Measurements from ENCODE around the gene SPDYE18.
"Not testable (repeated sequence)": the region's sequence is repeated elsewhere in the genome, so short reads cannot be mapped to it uniquely, and the experiment has no call there.

DNA sequence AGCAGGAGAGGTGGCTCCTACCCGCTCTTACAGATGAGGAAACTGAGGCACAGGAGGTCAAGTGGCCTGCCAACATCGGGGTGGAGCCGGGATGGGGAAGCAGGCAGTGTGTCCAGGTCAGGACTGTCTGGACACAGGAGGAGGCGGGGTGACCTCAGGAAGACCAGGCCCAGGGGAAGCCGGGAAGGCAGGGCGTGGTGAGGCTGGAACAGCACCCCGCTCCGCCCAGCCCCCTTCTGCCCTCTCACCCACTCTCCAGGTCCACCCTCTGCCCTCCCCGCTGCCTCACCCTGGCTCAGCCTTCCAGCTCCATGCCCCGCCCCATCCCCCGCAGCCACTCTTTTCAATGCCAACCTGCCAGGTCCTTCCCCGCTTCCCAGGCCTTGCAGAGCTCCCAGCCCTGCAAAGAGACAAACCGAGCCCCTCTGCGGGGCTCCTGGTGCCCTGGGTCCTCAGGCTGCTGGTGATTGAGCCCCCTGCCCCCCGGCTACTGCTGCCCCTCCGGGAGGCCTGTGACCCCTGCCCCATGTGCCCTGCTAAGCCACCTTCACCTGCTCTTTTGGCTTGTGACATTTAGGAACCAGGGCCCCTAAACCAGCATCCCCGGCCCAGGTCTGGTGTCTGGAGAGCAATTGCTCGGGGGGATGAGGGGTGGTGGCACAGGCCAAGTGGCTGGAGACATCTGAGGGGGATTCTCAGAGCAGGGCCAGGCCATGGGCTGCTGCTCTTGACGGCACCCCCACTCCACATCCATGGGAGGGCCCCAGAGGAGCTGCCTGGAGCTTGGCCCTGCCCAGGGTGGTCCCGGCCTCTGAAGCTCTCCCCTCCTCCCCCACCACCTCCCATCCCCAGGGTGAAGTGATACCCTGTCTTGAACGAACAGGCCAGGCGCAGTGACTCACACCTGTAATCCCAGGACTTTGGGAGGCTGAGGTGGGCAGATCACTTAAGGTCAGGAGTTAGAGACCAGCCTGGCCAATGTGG lies 55.9 kb downstream of the SPDYE18 start:
- TF ChIP-seq, protein P1, sequence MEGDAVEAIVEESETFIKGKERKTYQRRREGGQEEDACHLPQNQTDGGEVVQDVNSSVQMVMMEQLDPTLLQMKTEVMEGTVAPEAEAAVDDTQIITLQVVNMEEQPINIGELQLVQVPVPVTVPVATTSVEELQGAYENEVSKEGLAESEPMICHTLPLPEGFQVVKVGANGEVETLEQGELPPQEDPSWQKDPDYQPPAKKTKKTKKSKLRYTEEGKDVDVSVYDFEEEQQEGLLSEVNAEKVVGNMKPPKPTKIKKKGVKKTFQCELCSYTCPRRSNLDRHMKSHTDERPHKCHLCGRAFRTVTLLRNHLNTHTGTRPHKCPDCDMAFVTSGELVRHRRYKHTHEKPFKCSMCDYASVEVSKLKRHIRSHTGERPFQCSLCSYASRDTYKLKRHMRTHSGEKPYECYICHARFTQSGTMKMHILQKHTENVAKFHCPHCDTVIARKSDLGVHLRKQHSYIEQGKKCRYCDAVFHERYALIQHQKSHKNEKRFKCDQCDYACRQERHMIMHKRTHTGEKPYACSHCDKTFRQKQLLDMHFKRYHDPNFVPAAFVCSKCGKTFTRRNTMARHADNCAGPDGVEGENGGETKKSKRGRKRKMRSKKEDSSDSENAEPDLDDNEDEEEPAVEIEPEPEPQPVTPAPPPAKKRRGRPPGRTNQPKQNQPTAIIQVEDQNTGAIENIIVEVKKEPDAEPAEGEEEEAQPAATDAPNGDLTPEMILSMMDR (IDR thresholded peaks at IDR 0.05; ENCODE audit: low read depth, low read length, poor library complexity, severe bottlenecking), result not testable (repeated sequence)
- TF ChIP-seq EZH2phosphoT487 (IDR thresholded peaks at IDR 0.05; ENCODE audit: borderline replicate concordance, low read length), result not testable (repeated sequence)

Measured in DOHH2 (cell line).